HepG2 (cell line): ENCODE measurements around the gene BIRC5. TPM values are rescaled to one million over a fixed set of nuclear protein-coding genes. Genes with fewer than 3 reads are reported as not detected.

Experiments used
- ATAC-seq: fragments of 200-7000 bp; cut with Tn5 transposase; 3 replicates; pipeline ENCODE4 v1.9.1; 2020; ENCODE audit warnings: mild to moderate bottlenecking, moderate library complexity
- BruUV-seq: library from RNA; stranded (reverse); fragments of 400-500 nt; replicated peaks from 2 replicates; lab custom pipeline; 2021; lab: Mats Ljungman, UMichigan
- CTCF ChIA-PET: fragments of 300-600 bp; formaldehyde crosslinking; extraction: SDS; loops from one replicate; lab custom pipeline; 2021; ENCODE audit warnings: low total read pairs, inconsistent platforms, low intra/inter-chr PET ratio; lab: Yijun Ruan, JAX
- POLR2A ChIA-PET: fragments of 350-600 bp; sonication (Branson Sonifier 250); formaldehyde crosslinking; loops from one replicate; lab custom pipeline; 2020; ENCODE audit warnings: antibody characterized with exemption, inconsistent platforms; lab: Yijun Ruan, JAX
- DNase-seq: peaks from one replicate; pipeline ENCODE4 v3.0.0-alpha.2; 2015; ENCODE audit warnings: low spot score
- FAIRE-seq: peaks from 3 replicates; lab custom pipeline; 2011; peaks lifted over from hg19 to GRCh38; lab: Jason Lieb, UNC
- H2AFZ ChIP-seq: one replicate; pipeline ENCODE4 v1.6.1; 2011; ENCODE audit warnings: low read length, inconsistent platforms
- H3K27ac ChIP-seq: fragments of 300-600 bp; 3 replicates; pipeline ENCODE4 v1.8.0; 2011; ENCODE audit warnings: mixed run types, mild to moderate bottlenecking, mixed read lengths, low read length, inconsistent platforms; ENCODE audit not compliant: insufficient read depth; ENCODE audit errors: extremely low read length
- H3K27me3 ChIP-seq, 2 experiments: fragments of 200-600 bp in 1 of 2; 2 replicates in 1 of 2; 3 replicates in 1 of 2; pipeline versions ENCODE4 v1.6.0 to v1.8.0; 2011; ENCODE audit warnings: low read length in 2 of 2, mild to moderate bottlenecking in 2 of 2, moderate library complexity in 2 of 2, inconsistent platforms in 1 of 2; ENCODE audit not compliant: insufficient read depth in 2 of 2, control insufficient read depth in 1 of 2
- H3K36me3 ChIP-seq, 2 experiments: fragments of 200-600 bp in 1 of 2; replicated peaks in 1 of 2; 2 replicates in 1 of 2; 3 replicates in 1 of 2; pipeline versions ENCODE4 v1.5.1 to v1.8.0; 2011; ENCODE audit warnings: low read length in 2 of 2, inconsistent platforms in 1 of 2; ENCODE audit not compliant: insufficient read depth in 2 of 2, control insufficient read depth in 1 of 2
- H3K4me1 ChIP-seq: 2 replicates; pipeline ENCODE4 v1.5.1; 2012; ENCODE audit warnings: low read length, inconsistent platforms; ENCODE audit not compliant: insufficient read depth
- H3K4me2 ChIP-seq: 2 replicates; pipeline ENCODE4 v1.6.0; 2011; ENCODE audit warnings: low read depth, low read length, inconsistent platforms
- H3K4me3 ChIP-seq, 3 experiments: fragments of 200-600 bp in 1 of 3; sonication (generic), shearing (Covaris generic) in 1 of 3; replicated peaks in 1 of 3; 2 replicates each; pipeline ENCODE4 v1.5.1; 2011 to 2016; ENCODE audit warnings: low read length in 3 of 3, inconsistent platforms in 2 of 3, low read depth in 2 of 3, mild to moderate bottlenecking in 2 of 3, control low read depth in 1 of 3, mixed read lengths in 1 of 3; ENCODE audit not compliant: insufficient read depth in 1 of 3
- H3K79me2 ChIP-seq: one replicate; pipeline ENCODE4 v1.6.1; 2011; ENCODE audit warnings: low read length, inconsistent platforms; ENCODE audit not compliant: insufficient read depth
- H3K9ac ChIP-seq: 2 replicates; pipeline ENCODE4 v1.6.0; 2011; ENCODE audit warnings: mild to moderate bottlenecking, low read depth, low read length, inconsistent platforms; ENCODE audit not compliant: insufficient read depth
- H3K9me3 ChIP-seq: 2 replicates; pipeline ENCODE4 v1.5.1; 2012; ENCODE audit warnings: mild to moderate bottlenecking, low read length
- H4K20me1 ChIP-seq: 2 replicates; pipeline ENCODE4 v1.6.0; 2011; ENCODE audit warnings: inconsistent platforms, mild to moderate bottlenecking, low read length, moderate library complexity; ENCODE audit not compliant: insufficient read depth
- AGO2 ChIP-seq: fragments of 200-400 bp; formaldehyde crosslinking; optimal IDR thresholded peaks from 2 replicates; pipeline ENCODE3; 2017; ENCODE audit warnings: mild to moderate bottlenecking, low read depth, low read length, moderate library complexity
- BORCS8-MEF2B ChIP-seq: sonication (generic); formaldehyde crosslinking; IDR thresholded peaks from 2 replicates; pipeline ENCODE4 v1.8.0; 2022; ENCODE audit warnings: mild to moderate bottlenecking, missing genetic modification reagents
- HNRNPLL ChIP-seq: fragments of 200-400 bp; formaldehyde crosslinking; IDR thresholded peaks from 2 replicates; pipeline ENCODE4 v1.6.1; 2017; ENCODE audit warnings: mild to moderate bottlenecking, low read depth, low read length; ENCODE audit not compliant: poor library complexity, severe bottlenecking
- KLF12 ChIP-seq: sonication (generic); formaldehyde crosslinking; IDR thresholded peaks from 2 replicates; pipeline ENCODE4 v1.4.0; 2020; ENCODE audit warnings: missing genetic modification reagents, borderline replicate concordance
- MXI1 ChIP-seq: IDR thresholded peaks from 3 replicates; pipeline ENCODE4 v1.6.1; 2012; ENCODE audit warnings: low read depth, low read length, inconsistent platforms, borderline replicate concordance
- PCBP1 ChIP-seq: fragments of 200-400 bp; formaldehyde crosslinking; IDR thresholded peaks from 2 replicates; pipeline ENCODE4 v1.6.1; 2017; ENCODE audit warnings: mild to moderate bottlenecking, low read depth, low read length, borderline replicate concordance
- POLR2G ChIP-seq: fragments of 200-400 bp; formaldehyde crosslinking; IDR thresholded peaks from 2 replicates; pipeline ENCODE4 v1.6.1; 2018; ENCODE audit warnings: mild to moderate bottlenecking, low read depth, low read length, moderate library complexity
- RBFOX2 ChIP-seq: fragments of 200-400 bp; formaldehyde crosslinking; IDR thresholded peaks from 2 replicates; pipeline ENCODE4 v1.6.1; 2017; ENCODE audit warnings: low read depth, mild to moderate bottlenecking, low read length
- RBM22 ChIP-seq: fragments of 200-400 bp; formaldehyde crosslinking; optimal IDR thresholded peaks from 2 replicates; pipeline ENCODE3; 2017; ENCODE audit warnings: mild to moderate bottlenecking, low read length, moderate library complexity
- TCF12 ChIP-seq, 2 experiments: fragments of 450-650 bp in 1 of 2; sonication (generic) in 1 of 2; formaldehyde crosslinking in 1 of 2; IDR thresholded peaks; 2 replicates each; pipeline versions ENCODE4 v1.6.1 to v1.8.0; 2017 to 2022; ENCODE audit warnings: antibody characterized with exemption in 1 of 2, mild to moderate bottlenecking in 1 of 2, missing genetic modification reagents in 1 of 2, moderate library complexity in 1 of 2
- XBP1 ChIP-seq: sonication (generic); formaldehyde crosslinking; IDR thresholded peaks from 2 replicates; pipeline ENCODE4 v1.5.0; 2020; ENCODE audit warnings: missing genetic modification reagents
- ZNF33B ChIP-seq: sonication (generic); formaldehyde crosslinking; IDR thresholded peaks from 2 replicates; pipeline ENCODE4 v1.5.1; 2020; ENCODE audit warnings: mild to moderate bottlenecking, missing genetic modification reagents
- ZNF354B ChIP-seq: sonication (generic); formaldehyde crosslinking; IDR thresholded peaks from 2 replicates; pipeline ENCODE4 v1.8.0; 2022; ENCODE audit warnings: mild to moderate bottlenecking, missing genetic modification reagents
- ZNF572 ChIP-seq: sonication (generic); formaldehyde crosslinking; IDR thresholded peaks from 2 replicates; pipeline ENCODE4 v1.5.1; 2020; ENCODE audit warnings: mild to moderate bottlenecking, missing genetic modification reagents
- WGBS: methylation state at CpG from one replicate; pipeline ENCODE4 v1.1.6; 2017; ENCODE audit warnings: low lambda C conversion rate; 5-methylcytosine and 5-hydroxymethylcytosine counted together
- in situ Hi-C: cut with HindIII; loops from 2 replicates; pipeline ENCODE4 v1.10.0; 2017; ENCODE audit warnings: low pct_unique_long_range_greater_than_20kb; ENCODE audit not compliant: extremely low pct_ligation_motif_present
- intact Hi-C: fragments of 100-400 bp; cut with micrococcal nuclease; formaldehyde crosslinking; loops from one replicate; pipeline ENCODE4 v1.10.0; 2022; ENCODE audit not compliant: unreplicated experiment
- polyA plus RNA-seq, 8 experiments: library from polyadenylated mRNA; depleted of rRNA in 3 of 8; stranded (reverse) in 7 of 8; unstranded in 1 of 8; fragments of >200 nt; fragmentation: Illumina TruSeq in 4 of 8; extraction: Trizol in 4 of 8; gene quantifications; 2 replicates each; pipeline versions ENCODE4 v1.2.1 to v1.2.3, GENCODE V29; 2011 to 2016; ENCODE audit warnings: low read depth in 4 of 8, missing spikeins in 1 of 8, mixed read lengths in 1 of 8; ENCODE audit not compliant: insufficient read depth in 1 of 8
- total RNA-seq, 5 experiments: library from RNA; depleted of rRNA; stranded (reverse); fragments of >200 nt; fragmentation: Illumina TruSeq; extraction: Trizol; gene quantifications; 2 replicates each; pipeline ENCODE4 v1.2.3, GENCODE V29; 2016; ENCODE audit warnings: low read depth in 1 of 5
- TF ChIP-seq, protein P1 (sequence below): sonication (generic); formaldehyde crosslinking; IDR thresholded peaks from 2 replicates; pipeline ENCODE4 v1.4.0; 2020; ENCODE audit warnings: missing genetic modification reagents, mild to moderate bottlenecking, borderline replicate concordance
- TF ChIP-seq, protein P2 (sequence below): sonication (generic); formaldehyde crosslinking; IDR thresholded peaks from 2 replicates; pipeline ENCODE4 v1.9.0; 2022; ENCODE audit warnings: missing genetic modification reagents, mild to moderate bottlenecking, borderline replicate concordance

The BIRC5 gene
- total and polyA plus RNA-seq, 2 of the 13 experiments (the other 11 are each of a cell fraction or from before 2014, with no cell fraction given): 30.3 to 135 TPM

DNA sequence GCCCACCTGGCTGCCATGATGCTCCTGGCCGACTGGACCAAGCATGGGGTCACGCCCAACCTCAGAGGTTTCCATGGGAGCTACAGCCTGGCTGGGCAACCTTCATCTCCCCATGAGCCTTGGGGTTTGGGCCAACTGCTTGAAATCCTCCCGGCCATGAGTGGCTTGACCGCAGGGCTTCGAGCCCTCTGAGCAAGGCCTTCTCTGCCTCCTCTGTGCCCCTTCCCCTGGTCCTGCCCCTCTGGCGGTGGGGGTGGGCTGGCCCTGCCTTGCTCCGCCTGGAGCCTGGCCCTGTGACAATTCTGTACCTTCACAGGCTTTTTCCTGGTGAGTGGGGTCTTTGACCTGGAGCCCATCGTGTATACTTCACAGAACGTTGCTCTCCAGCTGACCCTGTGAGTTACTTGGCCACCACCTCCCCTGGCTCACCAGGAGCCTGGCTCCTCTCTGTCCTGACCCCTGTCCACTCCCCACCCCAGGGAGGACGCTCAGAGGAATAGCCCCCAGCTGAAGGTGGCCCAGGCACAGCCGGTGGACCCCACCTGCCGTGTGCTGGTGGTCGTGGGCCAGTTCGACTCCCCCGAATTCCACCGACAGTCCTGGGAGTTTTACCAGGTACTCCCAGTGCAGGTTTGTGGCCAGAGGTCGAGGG lies 8.8 kb upstream of the BIRC5 start:
- ATAC-seq: peak; percentile 11
- Histone ChIP-seq H2AFZ (no peak overlapping the region), H3K79me2 (peaks cover 7% of the 10 kb centered on the region), H3K36me3 (peaks cover 34 to 57% of the 10 kb centered on the region in 2 experiments), H3K27ac (no peak overlapping the region), H3K4me2 (no peak overlapping the region), H3K4me3 (no peak overlapping the region), H3K27me3 (no peaks in the 10 kb centered on the region), H4K20me1 (peaks cover 29% of the 10 kb centered on the region), H3K4me1 (no peaks in the 10 kb centered on the region), H3K9me3 (no peaks in the 10 kb centered on the region), H3K9ac (no peak overlapping the region)
- ChIA-PET CTCF (no interaction called here), POLR2A (no interaction called here)
- DNase-seq: no peak
- in situ Hi-C loops: no loop called here
- BruUV-seq: no TSS peak
- no peak for FAIRE-seq
- WGBS: 95% methylated on average over 13 of the region's 17 CpGs
- intact Hi-C loops: no loop called here
- TF ChIP-seq RBM22: peak; percentile 23
- TF ChIP-seq POLR2G: peak; percentile 0
- TF ChIP-seq HNRNPLL: peak; percentile 19
- TF ChIP-seq RBFOX2: peak; percentile 64; the same call in 1 of the 2 replicates
- TF ChIP-seq ZNF354B: 0 out of 2 replicates have a peak, but pooled peaks have one; percentile 53
- peak; percentile 35; the same call in 1 of the 2 replicates for TF ChIP-seq BORCS8-MEF2B (CRISPR knock-in tag)
- no peak for TF ChIP-seq KLF12
- TF ChIP-seq XBP1 (CRISPR knock-in tag): no peak
- TF ChIP-seq ZNF572 (CRISPR knock-in tag): 0 out of 2 replicates have a peak, but pooled peaks have one; percentile 28
- TF ChIP-seq PCBP1: 0 out of 2 replicates have a peak, but pooled peaks have one; percentile 37
- TF ChIP-seq MXI1: no peak
- TF ChIP-seq, protein P1, sequence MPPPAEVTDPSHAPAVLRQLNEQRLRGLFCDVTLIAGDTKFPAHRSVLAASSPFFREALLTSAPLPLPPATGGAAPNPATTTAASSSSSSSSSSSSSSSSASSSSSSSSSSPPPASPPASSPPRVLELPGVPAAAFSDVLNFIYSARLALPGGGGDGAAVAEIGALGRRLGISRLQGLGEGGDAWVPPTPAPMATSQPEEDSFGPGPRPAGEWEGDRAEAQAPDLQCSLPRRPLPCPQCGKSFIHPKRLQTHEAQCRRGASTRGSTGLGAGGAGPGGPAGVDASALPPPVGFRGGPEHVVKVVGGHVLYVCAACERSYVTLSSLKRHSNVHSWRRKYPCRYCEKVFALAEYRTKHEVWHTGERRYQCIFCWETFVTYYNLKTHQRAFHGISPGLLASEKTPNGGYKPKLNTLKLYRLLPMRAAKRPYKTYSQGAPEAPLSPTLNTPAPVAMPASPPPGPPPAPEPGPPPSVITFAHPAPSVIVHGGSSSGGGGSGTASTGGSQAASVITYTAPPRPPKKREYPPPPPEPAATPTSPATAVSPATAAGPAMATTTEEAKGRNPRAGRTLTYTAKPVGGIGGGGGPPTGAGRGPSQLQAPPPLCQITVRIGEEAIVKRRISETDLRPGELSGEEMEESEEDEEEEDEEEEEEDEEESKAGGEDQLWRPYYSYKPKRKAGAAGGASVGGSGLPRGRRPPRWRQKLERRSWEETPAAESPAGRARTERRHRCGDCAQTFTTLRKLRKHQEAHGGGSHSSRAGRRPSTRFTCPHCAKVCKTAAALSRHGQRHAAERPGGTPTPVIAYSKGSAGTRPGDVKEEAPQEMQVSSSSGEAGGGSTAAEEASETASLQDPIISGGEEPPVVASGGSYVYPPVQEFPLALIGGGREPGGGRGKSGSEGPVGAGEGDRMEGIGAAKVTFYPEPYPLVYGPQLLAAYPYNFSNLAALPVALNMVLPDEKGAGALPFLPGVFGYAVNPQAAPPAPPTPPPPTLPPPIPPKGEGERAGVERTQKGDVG (CRISPR knock-in tag): no peak
- TF ChIP-seq ZNF33B (CRISPR knock-in tag): peak; percentile 33; the same call in 1 of the 2 replicates
- TF ChIP-seq, protein P2, sequence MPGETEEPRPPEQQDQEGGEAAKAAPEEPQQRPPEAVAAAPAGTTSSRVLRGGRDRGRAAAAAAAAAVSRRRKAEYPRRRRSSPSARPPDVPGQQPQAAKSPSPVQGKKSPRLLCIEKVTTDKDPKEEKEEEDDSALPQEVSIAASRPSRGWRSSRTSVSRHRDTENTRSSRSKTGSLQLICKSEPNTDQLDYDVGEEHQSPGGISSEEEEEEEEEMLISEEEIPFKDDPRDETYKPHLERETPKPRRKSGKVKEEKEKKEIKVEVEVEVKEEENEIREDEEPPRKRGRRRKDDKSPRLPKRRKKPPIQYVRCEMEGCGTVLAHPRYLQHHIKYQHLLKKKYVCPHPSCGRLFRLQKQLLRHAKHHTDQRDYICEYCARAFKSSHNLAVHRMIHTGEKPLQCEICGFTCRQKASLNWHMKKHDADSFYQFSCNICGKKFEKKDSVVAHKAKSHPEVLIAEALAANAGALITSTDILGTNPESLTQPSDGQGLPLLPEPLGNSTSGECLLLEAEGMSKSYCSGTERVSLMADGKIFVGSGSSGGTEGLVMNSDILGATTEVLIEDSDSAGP: peak; percentile 5; the same call in 1 of the 2 replicates
- no peak for TF ChIP-seq TCF12 (IDR thresholded peaks at IDR 0.05)
- no peak for TF ChIP-seq TCF12 (CRISPR knock-in tag; IDR thresholded peaks at IDR 0.05)
- peak; percentile 93 for TF ChIP-seq AGO2
